HTERT RPE-1 (cell line): Measurements from ENCODE around the gene LTBP1.
"Not testable (repeated sequence)": the region's sequence is repeated elsewhere in the genome, so short reads cannot be mapped to it uniquely, and the experiment has no call there.

Experiments
- in situ Hi-C: fragments of 300-500 bp; cut with MboI; formaldehyde crosslinking; loops from 4 replicates; pipeline ENCODE4 v1.14.3; 2020; ENCODE audit warnings: low sequenced_read_pairs

Gene LTBP1

GRCh38 chr2:32958821-32959220 lies 12.1 kb downstream of the LTBP1 start:
- in situ Hi-C loops, result no loop called here

- in situ Hi-C loops, result no loop called here
Measured at GRCh38 chr2:32960238-32960637, 13.5 kb downstream of the LTBP1 start.

- in situ Hi-C loops, result no loop called here
Measured at GRCh38 chr2:32960647-32961403, 14.1 kb downstream of the LTBP1 start.

GRCh38 chr2:32962690-32963089 lies 15.9 kb downstream of the LTBP1 start:
- in situ Hi-C loops, result no loop called here

GRCh38 chr2:32963941-32964340 lies 17.2 kb downstream of the LTBP1 start:
- in situ Hi-C loops, result no loop called here

GRCh38 chr2:32965523-32966171 lies 18.9 kb downstream of the LTBP1 start:
- in situ Hi-C loops, result no loop called here

- in situ Hi-C loops, result no loop called here
Measured at GRCh38 chr2:32969444-32970162, 22.9 kb downstream of the LTBP1 start.

- in situ Hi-C loops, result not testable (repeated sequence)
Measured at GRCh38 chr2:32973772-32974171, 27.0 kb downstream of the LTBP1 start.

GRCh38 chr2:32976409-32977063 lies 29.8 kb downstream of the LTBP1 start:
- in situ Hi-C loops, result no loop called here

- in situ Hi-C loops, result no loop called here
Measured at GRCh38 chr2:32977228-32977758, 30.5 kb downstream of the LTBP1 start.

GRCh38 chr2:32981612-32982011 lies 34.9 kb downstream of the LTBP1 start:
- in situ Hi-C loops, result no loop called here

GRCh38 chr2:32983193-32983924 lies 36.6 kb downstream of the LTBP1 start:
- in situ Hi-C loops, result not testable (repeated sequence)

- in situ Hi-C loops, result no loop called here
Measured at GRCh38 chr2:32986480-32986879, 39.7 kb downstream of the LTBP1 start.

GRCh38 chr2:32988525-32988924 lies 41.8 kb downstream of the LTBP1 start:
- in situ Hi-C loops, result no loop called here

- in situ Hi-C loops, result no loop called here
Measured at GRCh38 chr2:32990556-32990955, 43.8 kb downstream of the LTBP1 start.

- in situ Hi-C loops, result no loop called here
Measured at GRCh38 chr2:32991091-32991845, 44.5 kb downstream of the LTBP1 start.

- in situ Hi-C loops, result no loop called here
Measured at GRCh38 chr2:32993005-32993539, 46.3 kb downstream of the LTBP1 start.

GRCh38 chr2:32997705-32998104 lies 51.0 kb downstream of the LTBP1 start:
- in situ Hi-C loops, result no loop called here

GRCh38 chr2:33000986-33001385 lies 54.2 kb downstream of the LTBP1 start:
- in situ Hi-C loops, result no loop called here
